GM23248 (cell line): ENCODE data around the gene HMGN2.

Source experiments
- EZH2 ChIP-seq: fragments of 200-600 bp; sonication (generic); IDR thresholded peaks from 2 replicates; pipeline ENCODE4 v1.6.1; 2018; ENCODE audit warnings: antibody characterized with exemption, mild to moderate bottlenecking; ENCODE audit not compliant: insufficient read depth, poor library complexity, severe bottlenecking
- EZH2phosphoT487 ChIP-seq: fragments of 200-600 bp; sonication (generic); IDR thresholded peaks from 2 replicates; pipeline ENCODE4 v1.6.1; 2018; ENCODE audit warnings: antibody characterized with exemption, moderate library complexity, mild to moderate bottlenecking, low read depth; ENCODE audit not compliant: insufficient read depth

DNA sequence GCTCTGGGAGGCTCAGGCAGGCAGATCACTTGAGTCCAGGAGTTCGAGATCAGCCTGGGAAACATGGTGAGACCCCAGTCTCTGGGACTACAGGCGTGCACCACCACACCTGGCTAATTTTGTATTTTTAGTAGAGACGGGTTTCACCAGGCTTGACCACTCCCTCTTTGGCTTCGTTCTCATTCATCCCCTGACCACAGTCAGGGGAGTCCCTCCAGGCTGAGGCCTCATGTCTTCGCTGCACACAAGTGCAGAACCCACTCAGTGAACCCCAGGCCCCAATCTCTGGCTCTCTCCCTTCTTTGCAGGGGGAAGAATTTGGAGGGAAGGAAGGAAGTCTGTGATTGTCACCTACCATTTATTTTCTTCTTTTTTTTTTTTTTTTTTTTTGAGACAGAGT, 48.1 kb downstream of the HMGN2 start:
- no peak for TF ChIP-seq EZH2
- no peak for TF ChIP-seq EZH2phosphoT487
